HG02852 (cell line): ENCODE data around the gene NPR1.
A peak's percentile ranks its signal among the peaks of the same experiment; 100 is the strongest.
"Not testable (repeated sequence)": the region's sequence is repeated elsewhere in the genome, so short reads cannot be mapped to it uniquely, and the experiment has no call there.

ENCODE experiments used
- ATAC-seq: cut with Tn5 transposase; IDR thresholded peaks from one replicate; pipeline ENCODE4 v1.9.1; 2021; ENCODE audit warnings: mild to moderate bottlenecking, moderate library complexity; ENCODE audit not compliant: unreplicated experiment

The NPR1 gene

DNA sequence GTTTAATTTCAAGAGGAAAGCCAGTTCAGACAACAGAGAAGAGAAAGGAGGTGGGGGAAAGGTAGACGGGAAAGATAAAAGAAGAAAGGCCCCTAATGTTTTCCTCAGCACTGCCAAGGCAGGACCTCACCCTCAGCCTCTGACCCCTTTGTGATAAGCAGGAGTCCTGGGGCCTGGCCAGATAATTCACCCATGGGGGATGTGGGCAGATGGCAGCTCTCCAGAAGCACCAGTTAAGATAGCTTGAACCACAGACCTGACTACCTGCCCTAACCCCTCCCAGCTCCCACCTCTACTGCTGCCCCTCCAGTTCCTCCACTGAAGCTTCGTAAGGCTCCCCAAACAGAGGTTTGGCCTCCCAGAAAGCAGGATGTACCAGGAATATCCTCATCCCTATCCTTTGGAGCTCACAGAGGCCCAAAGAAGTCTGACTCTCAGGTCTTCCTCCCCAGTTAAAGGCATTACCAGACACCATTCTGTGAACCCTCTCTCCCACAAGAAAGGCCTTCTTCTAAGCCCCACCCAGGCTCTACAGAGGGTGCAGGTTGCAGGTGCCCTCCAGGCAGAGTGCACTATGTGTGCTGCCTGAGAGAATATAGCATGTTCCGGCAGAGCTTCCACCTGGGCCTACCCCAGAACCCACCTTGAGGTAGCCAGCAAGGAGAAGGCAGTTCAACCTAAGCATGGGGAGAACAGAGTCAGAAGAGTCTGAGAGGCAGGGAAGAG lies 29.2 kb upstream of the NPR1 start:
- ATAC-seq = no peak

GRCh38 chr1:153649863-153650235 lies 28.6 kb upstream of the NPR1 start:
- no peak for ATAC-seq

DNA sequence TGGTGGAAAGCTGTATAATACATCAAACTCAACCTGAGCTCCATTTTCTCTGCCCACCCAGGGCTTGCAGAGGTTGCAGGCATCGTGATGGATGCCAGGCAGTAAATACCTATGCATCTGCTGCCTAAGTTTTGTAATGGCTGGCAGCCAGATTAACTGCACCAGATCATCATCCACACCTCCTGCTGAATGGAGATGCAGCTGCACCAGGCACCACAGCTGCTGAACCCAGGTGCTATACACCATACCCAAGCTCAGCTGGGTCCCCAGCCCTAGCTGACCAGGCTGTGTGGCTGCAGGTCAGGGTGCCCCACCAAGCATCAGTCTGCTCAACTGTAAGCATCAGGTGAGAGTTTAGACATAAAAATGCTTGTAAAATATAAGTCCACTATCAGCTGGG lies 26.7 kb upstream of the NPR1 start:
- no peak for ATAC-seq

DNA sequence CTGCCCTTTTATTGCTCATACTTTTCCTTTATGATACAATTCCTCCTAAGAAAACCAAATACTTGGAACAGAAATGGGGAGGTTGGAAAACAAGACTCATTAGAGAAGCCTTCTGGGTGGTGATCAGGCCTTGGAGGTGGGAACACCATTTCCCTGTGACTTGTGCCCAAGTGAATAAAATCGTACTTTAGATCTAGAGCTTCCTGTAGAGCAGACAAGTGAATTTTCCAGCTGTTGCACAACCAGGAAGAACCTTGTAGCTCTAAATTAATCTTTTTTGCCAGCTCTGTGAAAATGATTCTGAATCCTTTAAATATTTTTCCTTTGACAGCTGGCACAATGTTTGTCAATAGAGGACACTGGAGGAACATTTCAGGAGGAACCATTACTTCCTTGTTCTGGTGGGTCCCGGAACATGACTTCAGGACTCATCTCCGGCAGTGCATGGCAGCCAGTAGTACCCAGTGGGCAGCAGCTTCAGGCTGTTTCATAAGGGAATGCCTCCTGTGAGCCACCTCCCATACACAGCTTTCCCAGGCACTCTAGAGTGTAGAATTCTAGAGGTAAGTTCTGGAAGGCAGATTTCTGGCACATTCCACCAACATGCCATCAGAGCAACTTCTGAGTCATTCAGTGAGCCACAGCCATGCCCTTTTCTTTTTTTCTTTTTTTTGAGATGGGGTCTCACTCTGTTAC lies 25.5 kb upstream of the NPR1 start:
- ATAC-seq = no peak

DNA sequence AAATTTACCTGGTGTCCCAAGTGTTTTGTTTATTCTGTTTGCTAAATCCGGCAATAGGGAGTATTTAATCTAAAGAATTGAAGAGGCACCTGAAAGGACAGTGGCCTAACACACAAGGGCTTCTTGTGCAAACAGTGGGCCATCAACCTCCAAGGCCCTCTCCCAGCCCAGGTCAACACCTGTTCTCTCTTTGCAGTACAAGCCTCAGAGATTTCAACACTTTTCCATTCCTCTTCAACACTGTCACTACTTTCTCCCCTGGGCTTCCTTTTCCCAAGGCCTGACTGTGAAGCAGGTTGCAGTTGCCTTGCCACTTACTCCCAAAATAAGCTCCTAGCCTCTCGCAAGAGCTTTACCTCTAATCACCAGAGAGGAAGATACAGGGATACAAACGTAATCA lies 23.2 kb upstream of the NPR1 start:
- no peak for ATAC-seq

DNA sequence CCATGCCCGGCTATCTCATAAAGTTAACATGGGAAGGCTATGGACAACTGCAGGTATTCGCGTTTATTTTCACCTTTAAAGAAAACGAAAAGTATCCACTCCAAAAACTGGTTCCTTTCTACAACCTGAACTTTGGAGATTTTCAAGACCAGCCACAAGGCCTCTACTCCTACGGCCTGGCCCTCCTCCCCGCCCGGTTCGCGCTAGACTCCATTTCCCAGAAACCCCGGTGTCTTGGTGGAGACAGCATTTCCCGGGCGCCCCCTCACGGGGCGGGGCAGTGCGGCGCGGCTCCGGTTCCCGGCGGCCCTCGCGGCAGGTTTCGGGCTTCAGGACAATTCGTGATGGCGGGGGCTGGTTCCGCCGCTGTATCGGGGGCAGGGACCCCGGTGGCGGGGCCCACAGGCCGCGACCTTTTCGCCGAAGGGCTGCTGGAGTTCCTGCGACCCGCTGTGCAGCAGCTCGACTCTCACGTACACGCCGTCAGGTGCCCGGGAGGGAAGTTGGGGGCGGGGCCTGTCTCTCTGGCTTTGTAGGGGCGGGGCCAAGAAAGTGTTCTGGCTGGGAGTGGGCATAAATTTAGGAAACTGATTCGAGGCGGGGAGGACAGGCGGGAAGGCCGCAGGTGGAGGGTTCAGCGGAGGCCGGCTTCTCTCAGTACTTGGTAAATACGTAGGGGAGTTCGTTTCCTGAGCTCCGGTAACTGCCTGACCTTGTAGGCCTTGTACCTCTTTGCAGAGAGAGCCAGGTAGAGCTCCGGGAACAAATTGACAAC lies 19.9 kb upstream of the NPR1 start, which contains the start of gene SNAPIN:
Gene SNAPIN, plus strand, starts transcription at position 304 of the 775 bp plus-strand sequence. Its CDS starts 41 bp downstream, at position 345.
- peak; percentile 91 for ATAC-seq

- ATAC-seq = no peak
Measured at GRCh38 chr1:153659175-153659534, 19.3 kb upstream of the NPR1 start.

- ATAC-seq = no peak
Measured at GRCh38 chr1:153659656-153660055, 18.8 kb upstream of the NPR1 start.

- no peak for ATAC-seq
Measured at GRCh38 chr1:153661111-153661708, 17.3 kb upstream of the NPR1 start.

DNA sequence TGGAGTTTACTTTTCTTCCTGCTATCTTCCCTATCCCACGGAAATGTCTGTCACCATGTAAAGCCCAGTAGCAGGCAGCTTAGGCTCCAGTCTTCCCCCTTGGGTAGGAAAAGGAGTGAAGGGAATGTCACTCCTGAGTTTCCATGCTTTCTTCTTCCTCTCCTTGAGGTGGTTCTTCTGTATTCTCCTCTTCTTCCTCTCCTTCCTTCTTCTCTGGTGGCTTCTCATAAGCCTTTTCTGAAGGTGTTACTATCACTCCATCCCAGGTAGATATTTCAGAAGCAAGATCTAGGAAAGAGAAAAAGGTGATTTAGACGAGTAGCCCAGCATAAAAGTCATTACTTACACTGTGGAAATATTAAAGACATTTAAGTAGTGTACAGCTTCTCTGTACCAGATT lies 16.2 kb upstream of the NPR1 start:
- ATAC-seq = no peak

DNA sequence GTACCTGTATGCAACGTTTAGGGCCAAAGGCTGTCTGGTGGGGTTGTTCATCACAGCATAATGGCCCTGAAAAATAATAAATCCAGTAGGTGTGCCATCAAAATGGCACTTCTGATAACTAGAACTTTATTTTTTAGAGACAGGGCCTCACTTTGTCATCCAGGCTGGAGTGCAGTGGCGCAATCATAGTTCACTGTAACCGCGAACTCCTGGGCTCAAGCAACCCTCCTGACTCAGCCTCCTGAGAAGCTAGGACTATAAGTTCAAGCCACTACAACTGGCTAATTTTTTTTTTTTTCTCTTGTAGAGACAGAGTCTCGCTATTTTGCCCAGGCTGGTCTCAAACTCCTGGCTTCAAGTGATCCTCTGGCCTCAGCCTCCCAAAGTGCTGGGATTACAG lies 15.3 kb upstream of the NPR1 start:
- no peak for ATAC-seq

DNA sequence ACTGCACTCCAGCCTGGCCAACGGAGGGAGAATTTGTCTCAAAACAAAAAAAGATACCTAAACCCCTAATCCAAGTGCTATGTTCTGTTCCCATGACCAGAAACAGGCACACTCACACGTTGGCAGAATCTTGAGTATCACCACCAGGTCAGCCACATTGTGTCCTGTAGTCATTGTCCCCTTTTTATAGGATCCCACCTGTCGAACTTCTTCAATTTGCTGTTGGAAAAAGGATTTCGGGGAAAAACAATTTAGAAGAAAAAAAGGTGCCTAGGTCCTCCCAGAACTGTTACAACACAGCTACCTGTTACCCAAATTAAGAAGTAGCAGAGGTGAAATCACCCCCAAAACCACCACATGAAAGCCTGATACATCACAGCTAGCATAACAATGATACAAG lies 11.0 kb upstream of the NPR1 start:
- no peak for ATAC-seq

DNA sequence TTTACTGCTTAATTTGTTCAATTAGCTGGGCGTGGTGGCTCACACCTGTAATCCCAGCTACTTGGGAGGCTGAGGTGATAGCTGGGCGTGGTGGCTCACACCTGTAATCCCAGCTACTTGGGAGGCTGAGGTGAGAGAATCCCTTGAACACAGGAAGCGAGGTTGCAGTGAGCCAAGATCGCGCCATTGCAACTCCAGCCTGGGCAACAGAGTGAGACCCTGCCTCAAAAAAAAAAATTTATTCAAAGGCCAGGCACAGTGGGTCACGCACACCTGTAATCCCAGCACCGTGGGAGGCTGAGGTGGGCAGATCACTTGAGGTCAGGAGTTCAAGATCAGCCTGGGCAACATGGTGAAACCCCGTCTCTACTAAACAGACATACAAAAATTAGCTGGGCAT lies 9.8 kb upstream of the NPR1 start:
- ATAC-seq = not testable (repeated sequence)

- ATAC-seq = no peak
Measured at GRCh38 chr1:153669606-153670005, 8.9 kb upstream of the NPR1 start.

DNA sequence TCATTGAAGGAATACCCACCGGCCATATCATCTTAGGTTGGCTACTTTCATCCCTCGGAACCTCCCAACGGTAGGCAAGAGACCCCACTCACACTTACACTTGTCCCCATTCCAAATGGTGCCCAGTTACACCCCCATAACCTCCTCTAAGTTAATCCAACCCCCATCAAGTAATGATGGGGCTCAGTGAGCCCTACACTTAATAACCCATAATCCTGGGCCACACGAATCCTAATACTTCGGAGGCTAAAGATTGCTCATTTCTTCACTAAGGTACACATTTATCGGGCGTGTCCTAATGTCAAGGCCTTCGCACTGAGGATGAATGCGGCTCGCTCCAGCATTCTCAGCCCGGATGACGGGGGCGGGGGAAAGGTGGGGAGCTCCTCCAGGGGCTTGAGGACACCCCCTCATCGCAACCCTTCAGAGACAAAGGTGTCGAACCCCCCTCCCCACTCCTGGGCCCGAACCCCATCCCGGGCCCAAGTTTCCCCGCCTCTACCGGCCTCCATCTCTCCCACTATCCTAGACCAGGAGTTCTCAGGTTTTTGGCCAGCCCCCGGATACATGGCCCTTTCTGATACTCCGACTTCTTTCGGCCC lies 8.1 kb upstream of the NPR1 start:
- ATAC-seq = peak; percentile 12

DNA sequence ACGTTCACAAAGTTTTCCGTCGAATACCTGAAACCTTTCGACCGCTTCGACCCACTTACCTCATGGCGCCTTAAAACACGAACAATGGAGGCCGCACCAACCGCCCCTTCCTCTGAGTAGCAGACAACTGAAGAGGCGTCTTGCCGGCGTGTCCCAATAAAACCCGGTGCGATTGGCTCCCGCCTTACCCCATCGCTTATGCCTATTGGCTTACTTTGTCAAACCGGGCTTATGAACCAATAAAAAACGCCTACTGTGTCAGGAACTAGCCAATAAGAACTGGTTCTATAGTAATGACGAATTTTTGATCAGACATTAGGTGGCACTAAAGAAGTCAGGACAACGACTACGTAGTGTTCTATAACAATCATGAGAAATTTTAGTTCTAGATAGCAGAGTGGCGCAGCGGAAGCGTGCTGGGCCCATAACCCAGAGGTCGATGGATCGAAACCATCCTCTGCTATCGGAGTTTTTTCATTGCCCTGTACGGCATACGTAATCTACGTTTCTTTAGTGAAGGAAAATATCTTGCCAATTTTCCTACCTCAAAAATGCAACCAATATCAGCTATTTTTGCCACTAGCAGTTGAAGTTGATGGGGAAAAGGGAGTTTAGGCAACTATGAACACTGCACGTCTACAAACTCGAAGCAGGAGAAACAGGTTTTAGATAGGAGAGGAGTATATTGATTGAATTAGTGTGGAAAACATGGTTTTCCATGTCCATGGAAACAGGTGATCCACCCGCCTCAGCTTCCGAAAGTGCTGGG lies 7.4 kb upstream of the NPR1 start, which contains the start of gene ILF2:
Gene ILF2, minus strand, starts transcription at position 135 of the 769 bp plus-strand sequence. Its CDS starts 71 bp downstream, at position 64.
- peak; percentile 90 for ATAC-seq

GRCh38 chr1:153671628-153672353 lies 6.7 kb upstream of the NPR1 start:
- peak; percentile 14 for ATAC-seq

GRCh38 chr1:153673511-153673910 lies 5.0 kb upstream of the NPR1 start:
- no peak for ATAC-seq

DNA sequence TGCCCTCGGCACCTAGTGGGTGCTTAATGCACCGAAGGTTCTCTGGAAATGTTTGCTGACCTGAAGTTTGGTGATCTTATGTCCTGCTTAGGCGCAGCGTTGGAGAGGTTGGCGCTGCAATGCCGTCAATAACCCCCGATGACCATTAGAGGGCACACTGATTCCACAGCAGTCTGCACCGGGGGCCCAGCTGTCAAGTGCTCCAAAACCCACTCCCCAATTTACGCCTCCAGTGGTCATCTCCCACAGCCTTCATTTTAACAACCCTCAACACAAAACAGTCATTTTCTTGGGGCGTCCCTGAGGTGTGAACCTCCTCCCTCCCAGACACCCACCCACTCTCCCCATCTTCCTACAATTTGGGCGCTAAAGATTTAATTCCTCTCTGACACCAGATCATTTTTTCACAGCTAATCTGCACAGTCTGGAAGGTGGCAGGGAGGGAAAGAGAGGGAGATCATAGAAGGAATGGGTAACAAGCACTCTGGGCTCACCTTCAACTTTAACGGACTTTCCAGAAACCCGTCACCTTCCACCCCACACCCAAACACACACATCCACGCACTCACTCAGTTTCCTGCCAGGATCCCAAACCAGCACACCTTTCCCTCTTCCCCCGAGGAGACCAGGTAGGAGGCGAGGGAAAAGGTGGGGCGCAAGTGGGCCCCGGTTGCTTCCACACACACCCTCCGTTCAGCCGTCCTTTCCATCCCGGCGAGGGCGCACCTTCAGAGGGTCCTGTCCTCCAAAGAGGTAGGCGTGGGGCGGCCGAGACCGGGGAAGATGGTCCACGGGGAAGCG lies 570 bp upstream of the NPR1 start:
- ATAC-seq = no peak
